Measurements from ENCODE around the gene ZNF134.

ZNF134 gene

DNA sequence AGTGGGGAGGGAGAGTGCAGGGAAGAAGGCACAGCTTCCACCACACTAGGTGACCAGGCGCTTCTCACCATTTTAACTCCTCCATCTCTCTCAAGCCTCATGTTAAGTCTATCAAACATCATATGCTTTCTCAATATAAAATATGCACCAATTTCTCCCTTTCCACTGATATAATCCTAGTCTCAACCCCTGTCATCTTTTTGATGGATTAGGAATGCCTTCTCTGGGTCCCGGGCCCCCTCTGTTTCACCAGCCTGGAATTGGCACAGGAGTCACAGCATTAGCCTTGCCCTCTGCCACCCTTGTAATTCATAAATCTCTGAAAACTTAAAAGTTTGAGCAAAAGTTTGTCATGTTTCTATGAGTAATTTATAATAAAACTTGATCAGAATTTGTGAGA, 54.6 kb downstream of the ZNF134 start, which contains the start of gene ZSCAN4:
ZSCAN4 (plus strand) TSS at position 301 of the 400 bp plus-strand sequence. CDS start 7,211 bp downstream, outside the sequence.
- DNase-seq (ENCODE audit: extremely low read depth, insufficient read length): no peak
- TF ChIP-seq, protein P1, sequence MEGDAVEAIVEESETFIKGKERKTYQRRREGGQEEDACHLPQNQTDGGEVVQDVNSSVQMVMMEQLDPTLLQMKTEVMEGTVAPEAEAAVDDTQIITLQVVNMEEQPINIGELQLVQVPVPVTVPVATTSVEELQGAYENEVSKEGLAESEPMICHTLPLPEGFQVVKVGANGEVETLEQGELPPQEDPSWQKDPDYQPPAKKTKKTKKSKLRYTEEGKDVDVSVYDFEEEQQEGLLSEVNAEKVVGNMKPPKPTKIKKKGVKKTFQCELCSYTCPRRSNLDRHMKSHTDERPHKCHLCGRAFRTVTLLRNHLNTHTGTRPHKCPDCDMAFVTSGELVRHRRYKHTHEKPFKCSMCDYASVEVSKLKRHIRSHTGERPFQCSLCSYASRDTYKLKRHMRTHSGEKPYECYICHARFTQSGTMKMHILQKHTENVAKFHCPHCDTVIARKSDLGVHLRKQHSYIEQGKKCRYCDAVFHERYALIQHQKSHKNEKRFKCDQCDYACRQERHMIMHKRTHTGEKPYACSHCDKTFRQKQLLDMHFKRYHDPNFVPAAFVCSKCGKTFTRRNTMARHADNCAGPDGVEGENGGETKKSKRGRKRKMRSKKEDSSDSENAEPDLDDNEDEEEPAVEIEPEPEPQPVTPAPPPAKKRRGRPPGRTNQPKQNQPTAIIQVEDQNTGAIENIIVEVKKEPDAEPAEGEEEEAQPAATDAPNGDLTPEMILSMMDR (IDR thresholded peaks at IDR 0.05; ENCODE audit: insufficient read depth, low read length, poor library complexity, severe bottlenecking): no peak
- Histone ChIP-seq H3K27me3 (replicated peaks; ENCODE audit: control insufficient read depth, insufficient read depth, low read length) (no peaks in the 10 kb centered on the region), H3K4me3 (replicated peaks; ENCODE audit: low read depth, low read length) (no peak within 1 kb of the TSS), H3K36me3 (ENCODE audit: control insufficient read depth, insufficient read depth, low read length) (no peaks in the 10 kb centered on the region)

DNA sequence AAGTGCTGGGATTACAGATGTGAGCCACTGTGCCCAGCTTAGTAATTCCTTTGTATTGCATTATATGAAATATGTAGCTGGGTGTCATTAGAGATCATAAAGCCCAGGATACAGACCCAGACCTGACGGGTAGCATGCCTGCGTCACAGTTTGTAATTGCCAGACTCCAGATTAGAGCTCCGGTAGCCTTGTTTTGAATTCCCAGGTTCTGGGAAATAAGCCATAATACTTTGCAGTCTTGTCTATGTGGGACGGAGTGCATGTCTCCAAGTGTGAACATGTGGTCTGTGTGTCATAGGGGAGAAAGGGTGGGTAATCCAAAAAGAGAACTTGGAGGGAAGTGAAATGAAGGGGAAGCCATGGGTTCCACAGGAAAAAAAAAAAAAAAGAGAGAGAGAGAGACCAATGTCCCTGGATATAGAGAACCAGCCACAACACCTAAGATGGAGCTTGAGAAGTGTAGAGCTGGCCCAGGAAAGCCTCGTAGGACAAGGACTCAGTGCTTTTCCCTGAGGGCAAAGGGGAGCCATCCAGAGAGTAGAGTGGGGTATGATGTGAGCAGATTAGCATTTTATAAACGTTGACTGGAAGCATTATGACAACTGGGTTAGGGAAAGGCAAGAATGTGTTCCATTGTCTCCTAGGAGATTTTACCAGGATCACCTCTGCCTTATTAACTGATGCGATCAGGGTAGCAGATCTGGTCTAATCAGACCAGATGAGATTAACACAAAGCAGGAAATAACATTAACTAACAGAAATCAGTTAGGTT, 57.3 kb downstream of the ZNF134 start:
- Histone ChIP-seq H3K4me3 (replicated peaks; ENCODE audit: low read depth, low read length) (no peak overlapping the region), H3K36me3 (ENCODE audit: control insufficient read depth, insufficient read depth, low read length) (no peaks in the 10 kb centered on the region), H3K27me3 (replicated peaks; ENCODE audit: control insufficient read depth, insufficient read depth, low read length) (no peaks in the 10 kb centered on the region)
- TF ChIP-seq, protein P1 (IDR thresholded peaks at IDR 0.05; ENCODE audit: insufficient read depth, low read length, poor library complexity, severe bottlenecking): no peak
- no peak for DNase-seq (ENCODE audit: extremely low read depth, insufficient read length)

DNA sequence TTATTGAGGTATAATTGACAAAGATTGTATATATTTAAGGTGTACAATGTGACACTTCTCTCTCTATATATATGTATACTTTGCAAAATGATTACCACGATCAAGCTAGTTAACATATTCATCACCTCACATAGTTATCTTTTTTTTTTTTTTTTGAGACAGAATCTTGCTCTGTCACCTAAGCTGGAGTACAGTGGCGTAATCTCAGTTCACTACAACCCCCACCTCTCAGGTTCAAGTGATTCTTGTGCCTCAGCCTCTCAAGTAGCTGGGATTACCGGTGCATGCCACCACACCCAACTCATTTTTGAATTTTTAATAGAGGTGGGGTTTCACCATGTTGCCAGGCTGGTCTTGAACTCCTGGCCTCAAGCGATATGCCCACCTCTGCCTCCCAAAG, 58.4 kb downstream of the ZNF134 start:
- no peak for DNase-seq (ENCODE audit: extremely low read depth, insufficient read length)
- Histone ChIP-seq H3K36me3 (ENCODE audit: control insufficient read depth, insufficient read depth, low read length) (no peaks in the 10 kb centered on the region), H3K27me3 (replicated peaks; ENCODE audit: control insufficient read depth, insufficient read depth, low read length) (no peaks in the 10 kb centered on the region), H3K4me3 (replicated peaks; ENCODE audit: low read depth, low read length) (no peak overlapping the region)
- TF ChIP-seq, protein P1 (IDR thresholded peaks at IDR 0.05; ENCODE audit: insufficient read depth, low read length, poor library complexity, severe bottlenecking): no peak
